ENCODE measurements around the gene SLC27A4. TPM values are rescaled to one million over a fixed set of nuclear protein-coding genes. Genes with fewer than 3 reads are reported as not detected.

Gene SLC27A4
- total and polyA plus RNA-seq, 12 donors: 6.6 to 40.0 (median 20.6) TPM

GRCh38 chr9:128344931-128345605 is 4.7 kb downstream of the SLC27A4 start:
- intact Hi-C loops (cut with DNase I): loop anchor here (5.0 to 10.0 kb wide), 2 partner anchors 50 to 53 kb away; no protein-coding TSS in a partner anchor
- WGBS, 4 donors: 94 to 97% (median 95%) methylated on average over 16 to 28 of the region's 28 CpGs

GRCh38 chr9:128349125-128349524 is 8.8 kb downstream of the SLC27A4 start:
- Histone ChIP-seq H3K27ac (no peak overlapping the region), H3K9me3 (replicated peaks in 1 of 3) (no peaks in the 10 kb centered on the region), H3K4me3 (no peak overlapping the region), H3K27me3 (no peaks in the 10 kb centered on the region), H3K36me3 (replicated peaks in 1 of 2) (peaks cover 0 to 51% of the 10 kb centered on the region in 2 donors), H3K4me1 (replicated peaks in 1 of 2) (no peaks in the 10 kb centered on the region)
- WGBS, 4 donors: 79 to 90% (median 85%) methylated on average over 2 of the region's 2 CpGs
- DNase-seq: no peak
- intact Hi-C loops (cut with DNase I): loop anchor here in 1 of 2 donors (10.0 kb wide), 1 partner anchor 54 kb away; no protein-coding TSS in a partner anchor
- TF ChIP-seq CTCF (IDR thresholded peaks at IDR 0.05) (no peak), POLR2A (IDR thresholded peaks at IDR 0.05) (no peak)

More at GRCh38 chr9:128344931-128345605, 4.7 kb downstream of the SLC27A4 start:
- peaks cover 0 to 50% of the 10 kb centered on the region in 2 donors for H3K36me3 ChIP-seq (replicated peaks in 1 of 2)
- H3K4me1 ChIP-seq (replicated peaks in 1 of 2): peaks cover 0 to 9% of the 10 kb centered on the region in 2 donors
- TF ChIP-seq POLR2A (IDR thresholded peaks at IDR 0.05): no peak
- no peak for TF ChIP-seq CTCF (IDR thresholded peaks at IDR 0.05)
- H3K27me3 ChIP-seq: no peaks in the 10 kb centered on the region
- H3K9me3 ChIP-seq (replicated peaks in 1 of 3): no peaks in the 10 kb centered on the region
- H3K4me3 ChIP-seq: no peak overlapping the region
- DNase-seq: no peak
- no peak overlapping the region for H3K27ac ChIP-seq

GRCh38 chr9:128349772-128350171 is 9.4 kb downstream of the SLC27A4 start:
- Histone ChIP-seq H3K36me3 (replicated peaks in 1 of 2) (peaks cover 0 to 49% of the 10 kb centered on the region in 2 donors), H3K9me3 (replicated peaks in 1 of 3) (no peaks in the 10 kb centered on the region), H3K27ac (no peak overlapping the region), H3K4me3 (no peak overlapping the region), H3K4me1 (replicated peaks in 1 of 2) (no peaks in the 10 kb centered on the region), H3K27me3 (no peaks in the 10 kb centered on the region)
- 94 to 97% (median 96%) methylated on average over 5 to 6 of the region's 6 CpGs for WGBS, 4 donors
- no peak for DNase-seq
- intact Hi-C loops (cut with DNase I): loop anchor here in 1 of 2 donors (10.0 kb wide), 1 partner anchor 55 kb away; no protein-coding TSS in a partner anchor
- TF ChIP-seq POLR2A (IDR thresholded peaks at IDR 0.05) (no peak), CTCF (IDR thresholded peaks at IDR 0.05) (no peak)

GRCh38 chr9:128355451-128355850 is 15.1 kb downstream of the SLC27A4 start:
- DNase-seq: no peak
- intact Hi-C loops (cut with DNase I): no loop called here
- no peak overlapping the region for H3K4me3 ChIP-seq
- H3K27me3 ChIP-seq: no peaks in the 10 kb centered on the region
- no peaks in the 10 kb centered on the region for H3K4me1 ChIP-seq (replicated peaks in 1 of 2)
- H3K36me3 ChIP-seq (replicated peaks in 1 of 2): peaks cover 0 to 21% of the 10 kb centered on the region in 2 donors
- H3K9me3 ChIP-seq (replicated peaks in 1 of 3): no peaks in the 10 kb centered on the region
- WGBS, 4 donors: 90 to 98% (median 95%) methylated on average over 5 to 19 of the region's 19 CpGs
- H3K27ac ChIP-seq: no peak overlapping the region
- TF ChIP-seq POLR2A (IDR thresholded peaks at IDR 0.05) (no peak), CTCF (IDR thresholded peaks at IDR 0.05) (no peak)
